IMR-90 (cell line): ENCODE data around the gene TAF1D. TPM values are rescaled to one million over a fixed set of nuclear protein-coding genes. Genes with fewer than 3 reads are reported as not detected.

Experiments used
- ATAC-seq: fragments of 200-7000 bp; cut with Tn5 transposase; 2 replicates; pipeline ENCODE4 v1.9.1; 2020; ENCODE audit warnings: low read depth, mild to moderate bottlenecking, moderate library complexity
- BruUV-seq: library from RNA; stranded (reverse); fragments of 400-500 nt; replicated peaks from 2 replicates; lab custom pipeline; 2021; lab: Mats Ljungman, UMichigan
- CTCF ChIA-PET: fragments of 300-600 bp; formaldehyde crosslinking; extraction: SDS; loops from one replicate; lab custom pipeline; 2021; ENCODE audit warnings: antibody characterized with exemption; lab: Yijun Ruan, JAX
- POLR2A ChIA-PET: fragments of 300-600 bp; sonication (Branson Sonifier 250); formaldehyde crosslinking; loops from one replicate; lab custom pipeline; 2022; ENCODE audit warnings: antibody characterized with exemption; ENCODE audit not compliant: unreplicated experiment; lab: Charles Lee
- DNase-seq: peaks from one replicate; pipeline ENCODE4 v3.0.0; 2013
- H2AFZ ChIP-seq: replicated peaks from 2 replicates; pipeline ENCODE3; 2013; ENCODE audit warnings: low read length, mild to moderate bottlenecking; ENCODE audit not compliant: poor library complexity
- H2AK5ac ChIP-seq: 2 replicates; pipeline ENCODE4 v1.6.1; 2013; ENCODE audit warnings: low read depth, low read length, inconsistent platforms
- H2AK9ac ChIP-seq: replicated peaks from 2 replicates; pipeline ENCODE3; 2013; ENCODE audit warnings: mild to moderate bottlenecking, low read depth, low read length, moderate library complexity; ENCODE audit not compliant: poor library complexity
- H2BK120ac ChIP-seq: 2 replicates; pipeline ENCODE4 v1.6.1; 2013; ENCODE audit warnings: low read depth, low read length, inconsistent platforms
- H2BK15ac ChIP-seq: 3 replicates; pipeline ENCODE4 v1.6.1; 2013; ENCODE audit warnings: low read depth, low read length, inconsistent platforms
- H2BK20ac ChIP-seq: 2 replicates; pipeline ENCODE4 v1.6.1; 2013; ENCODE audit warnings: low read depth, mild to moderate bottlenecking, inconsistent platforms, low read length, moderate library complexity
- H2BK5ac ChIP-seq: 2 replicates; pipeline ENCODE4 v1.6.1; 2013; ENCODE audit warnings: mild to moderate bottlenecking, low read depth, low read length, inconsistent platforms; ENCODE audit not compliant: poor library complexity, severe bottlenecking
- H3K14ac ChIP-seq: replicated peaks from 2 replicates; pipeline ENCODE4 v1.6.1; 2013; ENCODE audit warnings: low read depth, low read length, inconsistent platforms
- H3K18ac ChIP-seq: 2 replicates; pipeline ENCODE4 v1.6.1; 2013; ENCODE audit warnings: low read depth, low read length, control low read depth
- H3K23ac ChIP-seq: 2 replicates; pipeline ENCODE4 v1.6.1; 2013; ENCODE audit warnings: low read depth, low read length, inconsistent platforms
- H3K27ac ChIP-seq: 2 replicates; pipeline ENCODE4 v1.5.1; 2013; ENCODE audit warnings: mild to moderate bottlenecking, control low read depth, low read length; ENCODE audit not compliant: insufficient read depth
- H3K27me3 ChIP-seq: 2 replicates; pipeline ENCODE4 v1.6.1; 2013; ENCODE audit warnings: low read length; ENCODE audit not compliant: control insufficient read depth, insufficient read depth
- H3K36me3 ChIP-seq: 2 replicates; pipeline ENCODE4 v1.6.1; 2013; ENCODE audit warnings: low read length, mixed read lengths; ENCODE audit not compliant: control insufficient read depth, insufficient read depth
- H3K4ac ChIP-seq: 2 replicates; pipeline ENCODE4 v1.6.1; 2013; ENCODE audit warnings: low read depth, low read length, inconsistent platforms
- H3K4me1 ChIP-seq: 2 replicates; pipeline ENCODE4 v1.6.1; 2013; ENCODE audit warnings: low read length, mixed read lengths; ENCODE audit not compliant: control insufficient read depth, insufficient read depth
- H3K4me2 ChIP-seq: 2 replicates; pipeline ENCODE4 v1.6.1; 2013; ENCODE audit warnings: low read depth, mild to moderate bottlenecking, control low read depth, low read length, moderate library complexity
- H3K4me3 ChIP-seq: 2 replicates; pipeline ENCODE4 v1.5.1; 2013; ENCODE audit warnings: low read depth, mild to moderate bottlenecking, control low read depth, low read length, moderate library complexity; ENCODE audit not compliant: insufficient read depth
- H3K56ac ChIP-seq: 2 replicates; pipeline ENCODE4 v1.6.1; 2013; ENCODE audit warnings: low read length, inconsistent platforms; ENCODE audit not compliant: insufficient read depth; ENCODE audit errors: extremely low read depth
- H3K79me1 ChIP-seq, 2 experiments: 2 replicates each; pipeline ENCODE4 v1.6.1; 2013; ENCODE audit warnings: low read length in 2 of 2, inconsistent platforms in 1 of 2, low read depth in 1 of 2
- H3K9ac ChIP-seq: 2 replicates; pipeline ENCODE4 v1.6.1; 2013; ENCODE audit warnings: low read depth, low read length, control low read depth
- H3K9me1 ChIP-seq: 2 replicates; pipeline ENCODE4 v1.6.1; 2013; ENCODE audit warnings: low read length, inconsistent platforms; ENCODE audit not compliant: insufficient read depth
- H3K9me3 ChIP-seq: 2 replicates; pipeline ENCODE4 v1.6.1; 2013; ENCODE audit warnings: low read length; ENCODE audit not compliant: control insufficient read depth, insufficient read depth
- H4K20me1 ChIP-seq: 2 replicates; pipeline ENCODE4 v1.6.1; 2013; ENCODE audit warnings: low read length, inconsistent platforms; ENCODE audit not compliant: insufficient read depth
- H4K5ac ChIP-seq: 2 replicates; pipeline ENCODE4 v1.6.1; 2013; ENCODE audit warnings: mild to moderate bottlenecking, low read depth, low read length, control low read depth
- H4K8ac ChIP-seq, 2 experiments: 2 replicates each; pipeline ENCODE4 v1.6.1; 2013; ENCODE audit warnings: low read depth in 2 of 2, low read length in 2 of 2, control low read depth in 1 of 2, inconsistent platforms in 1 of 2
- H4K91ac ChIP-seq: 2 replicates; pipeline ENCODE4 v1.6.1; 2013; ENCODE audit warnings: low read depth, low read length, inconsistent platforms; ENCODE audit not compliant: insufficient read depth
- MAFK ChIP-seq: IDR thresholded peaks from 2 replicates; pipeline ENCODE4 v1.6.1; 2012; ENCODE audit warnings: low read depth, low read length, improper control_type of control experiment
- RCOR1 ChIP-seq: IDR thresholded peaks from 2 replicates; pipeline ENCODE4 v1.6.1; 2012; ENCODE audit warnings: mild to moderate bottlenecking, low read length, improper control_type of control experiment; ENCODE audit not compliant: insufficient replicate concordance
- WGBS, 2 experiments: methylation state at CpG; one replicate each; pipeline versions ENCODE4 v1.1.5 to v1.1.7; 2013; ENCODE audit warnings: missing lambda C conversion rate in 2 of 2; ENCODE audit not compliant: insufficient read length in 1 of 2; ENCODE audit errors: extremely low coverage in 2 of 2; 5-methylcytosine and 5-hydroxymethylcytosine counted together
- dilution Hi-C: fragments of 300-500 bp; cut with HindIII; formaldehyde crosslinking; loops from one replicate; pipeline ENCODE4 v1.14.3; 2018; ENCODE audit warnings: low sequenced_read_pairs; ENCODE audit not compliant: unreplicated experiment
- in situ Hi-C: fragments of 300-500 bp; cut with MboI; formaldehyde crosslinking; loops from 3 replicates; pipeline ENCODE4 v1.14.3; 2019; ENCODE audit warnings: low sequenced_read_pairs, inconsistent platforms, mixed read lengths
- intact Hi-C: fragments of 100-400 bp; cut with micrococcal nuclease; formaldehyde crosslinking; loops from 2 replicates; pipeline ENCODE4 v1.10.0; 2022
- polyA plus RNA-seq, 3 experiments: library from polyadenylated mRNA; depleted of rRNA; stranded (reverse); fragments of >200 nt; gene quantifications; 2 replicates each; pipeline ENCODE4 v1.2.3, GENCODE V29; 2012; ENCODE audit warnings: low replicate concordance in 1 of 3
- total RNA-seq: library from RNA; depleted of rRNA; stranded (reverse); fragments of >200 nt; gene quantifications from 2 replicates; pipeline ENCODE4 v1.2.3, GENCODE V29; 2012

Gene TAF1D
- total and polyA plus RNA-seq, 2 of the 4 experiments (the other 2 are of a cell fraction) = 56.8 to 133 TPM

DNA sequence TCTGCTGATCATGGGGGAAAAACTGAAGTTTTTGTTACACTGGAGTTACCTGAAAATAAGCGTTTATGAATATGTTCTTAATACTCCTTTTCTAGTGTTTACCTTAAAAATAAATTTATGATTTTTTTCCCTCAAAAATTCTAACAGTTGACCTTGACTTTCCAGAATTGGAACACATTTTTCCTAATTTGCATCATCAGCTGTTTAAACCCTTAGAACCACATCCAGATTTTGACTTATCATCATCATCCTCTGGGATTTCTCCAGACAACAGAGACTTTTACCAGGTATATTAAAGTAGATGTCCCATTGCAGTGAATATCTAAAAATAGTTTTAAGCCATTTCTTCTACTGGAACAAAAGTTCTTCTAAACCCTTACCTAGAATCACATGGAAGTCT is 17.2 kb downstream of the TAF1D start:
- Histone ChIP-seq H4K8ac (no peak overlapping the region), H4K91ac (no peak overlapping the region), H3K36me3 (peaks cover 15% of the 10 kb centered on the region), H2BK20ac (no peak overlapping the region), H3K79me1 (peaks cover 0 to 2% of the 10 kb centered on the region in 2 experiments; a peak in 2 of 4 replicates), H2AK5ac (no peak overlapping the region), H2BK5ac (no peak overlapping the region), H4K5ac (no peak overlapping the region), H3K4me3 (no peak overlapping the region), H2BK15ac (no peak overlapping the region), H2AFZ (no peak overlapping the region), H2AK9ac (no peak overlapping the region), H3K56ac (no peak overlapping the region), H3K18ac (no peak overlapping the region), H3K4ac (no peak overlapping the region), H3K27me3 (no peaks in the 10 kb centered on the region), H3K14ac (no peak overlapping the region), H3K4me1 (peaks cover 7% of the 10 kb centered on the region), H3K4me2 (no peak overlapping the region), H3K27ac (no peak overlapping the region), H3K23ac (no peak overlapping the region), H2BK120ac (no peak overlapping the region), H3K9me1 (no peaks in the 10 kb centered on the region; the same call in 1 of the 2 replicates), H4K20me1 (peaks cover 15% of the 10 kb centered on the region), H3K9ac (no peak overlapping the region), H3K9me3 (no peaks in the 10 kb centered on the region)
- intact Hi-C loops = no loop called here
- TF ChIP-seq RCOR1 (no peak), MAFK (peak; percentile 49; the same call in 1 of the 2 replicates)
- dilution Hi-C loops = no loop called here
- ChIA-PET CTCF (no interaction called here), POLR2A (no interaction called here)
- in situ Hi-C loops = no loop called here
- WGBS, 2 experiments = no CpG with 5 or more reads among the region's 1 CpG
- no peak for DNase-seq
- ATAC-seq = no peak
- BruUV-seq = no TSS peak
